Body of pancreas (tissue), 4 donors: ENCODE data around the gene HES5. TPM values are rescaled to one million over a fixed set of nuclear protein-coding genes. Genes with fewer than 3 reads are reported as not detected.

Experiments used
- ATAC-seq: fragments of 150-250 bp; one replicate; pipeline ENCODE4 v1.9.1; 2016
- DNase-seq, 4 donors: peaks; one replicate each; pipeline ENCODE4 v3.0.0-alpha.2; 2019
- H3K27ac ChIP-seq, 4 donors: fragments of 200-600 bp; sonication (generic); 1 replicate in 3 of 4; 2 replicates in 1 of 4; pipeline versions ENCODE4 v1.5.1 to v1.6.1; 2016 to 2019; ENCODE audit warnings: mild to moderate bottlenecking in 1 of 4, mixed read lengths in 1 of 4, moderate library complexity in 1 of 4
- H3K27me3 ChIP-seq, 2 donors: fragments of 200-600 bp; sonication (generic); one replicate each; pipeline ENCODE4 v1.6.0; 2016; ENCODE audit warnings: mild to moderate bottlenecking in 1 of 2
- H3K36me3 ChIP-seq, 2 donors: fragments of 200-600 bp; sonication (generic); replicated peaks in 1 of 2; 2 replicates each; pipeline ENCODE4 v1.5.1; 2016; ENCODE audit warnings: low read depth in 2 of 2; ENCODE audit not compliant: insufficient read depth in 1 of 2
- H3K4me1 ChIP-seq: fragments of 200-600 bp; sonication (generic); one replicate; pipeline ENCODE4 v1.6.0; 2016
- H3K4me3 ChIP-seq, 2 donors: fragments of 200-600 bp; sonication (generic); 1 replicate in 1 of 2; 2 replicates in 1 of 2; pipeline ENCODE4 v1.5.1; 2016 to 2019
- H3K9me3 ChIP-seq, 3 donors: fragments of 200-600 bp; sonication (generic); 1 replicate in 2 of 3; 2 replicates in 1 of 3; pipeline ENCODE4 v1.5.1; 2016
- POLR2A ChIP-seq, 3 donors: fragments of 450-650 bp; IDR thresholded peaks; one replicate each; pipeline ENCODE4 v1.6.1; 2016; ENCODE audit warnings: antibody characterized with exemption in 3 of 3, mild to moderate bottlenecking in 2 of 3
- WGBS, 2 donors: methylation state at CpG; one replicate each; pipeline ENCODE4 v1.1.5; 2017; 5-methylcytosine and 5-hydroxymethylcytosine counted together
- intact Hi-C: fragments of 100-400 bp; cut with DNase I; formaldehyde crosslinking; loops from one replicate; pipeline ENCODE4 v1.15.1; 2023
- total RNA-seq, 2 donors: library from RNA; depleted of rRNA; stranded (reverse); fragments of >200 nt; gene quantifications; one replicate each; pipeline ENCODE4 v1.1.0, GENCODE V29; 2016
- TF ChIP-seq, protein P1 (sequence below), 7 experiments: fragments of 450-650 bp in 4 of 7; fragments of 200-600 bp in 3 of 7; sonication (generic) in 3 of 7; IDR thresholded peaks; one replicate each; pipeline ENCODE4 v1.5.1; 2016 to 2019; ENCODE audit warnings: antibody characterized with exemption in 7 of 7

HES5 gene
- total RNA-seq, 2 donors from 2014 or later = not detected

DNA sequence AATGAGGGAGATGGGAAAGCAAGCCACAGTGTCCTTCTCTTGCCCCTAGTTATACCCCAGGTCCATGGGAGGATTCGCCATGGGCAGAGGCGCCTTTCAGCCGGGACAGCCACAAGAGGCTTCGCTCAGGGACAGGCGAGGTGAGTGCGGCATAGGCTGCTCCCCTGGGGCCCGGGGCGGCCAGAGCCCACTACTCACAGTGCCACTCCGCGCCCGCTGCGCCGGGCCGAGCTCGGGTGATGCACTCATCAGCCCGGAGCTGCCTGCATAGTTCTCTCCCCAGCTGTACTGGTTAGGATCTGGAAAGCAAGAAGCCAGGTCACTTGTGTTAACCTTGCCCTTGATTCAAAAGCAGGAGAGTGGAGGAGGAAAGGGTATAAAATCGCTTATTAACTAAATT is 12.1 kb downstream of the HES5 start:
- H3K36me3 ChIP-seq = peaks cover 29 to 50% of the 10 kb centered on the region in 2 donors
- no peaks in the 10 kb centered on the region for H3K27me3 ChIP-seq
- H3K4me3 ChIP-seq = no peak overlapping the region
- ATAC-seq (no peak), DNase-seq (no peak)
- TF ChIP-seq POLR2A (IDR thresholded peaks at IDR 0.05) = no peak
- TF ChIP-seq, protein P1, sequence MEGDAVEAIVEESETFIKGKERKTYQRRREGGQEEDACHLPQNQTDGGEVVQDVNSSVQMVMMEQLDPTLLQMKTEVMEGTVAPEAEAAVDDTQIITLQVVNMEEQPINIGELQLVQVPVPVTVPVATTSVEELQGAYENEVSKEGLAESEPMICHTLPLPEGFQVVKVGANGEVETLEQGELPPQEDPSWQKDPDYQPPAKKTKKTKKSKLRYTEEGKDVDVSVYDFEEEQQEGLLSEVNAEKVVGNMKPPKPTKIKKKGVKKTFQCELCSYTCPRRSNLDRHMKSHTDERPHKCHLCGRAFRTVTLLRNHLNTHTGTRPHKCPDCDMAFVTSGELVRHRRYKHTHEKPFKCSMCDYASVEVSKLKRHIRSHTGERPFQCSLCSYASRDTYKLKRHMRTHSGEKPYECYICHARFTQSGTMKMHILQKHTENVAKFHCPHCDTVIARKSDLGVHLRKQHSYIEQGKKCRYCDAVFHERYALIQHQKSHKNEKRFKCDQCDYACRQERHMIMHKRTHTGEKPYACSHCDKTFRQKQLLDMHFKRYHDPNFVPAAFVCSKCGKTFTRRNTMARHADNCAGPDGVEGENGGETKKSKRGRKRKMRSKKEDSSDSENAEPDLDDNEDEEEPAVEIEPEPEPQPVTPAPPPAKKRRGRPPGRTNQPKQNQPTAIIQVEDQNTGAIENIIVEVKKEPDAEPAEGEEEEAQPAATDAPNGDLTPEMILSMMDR (IDR thresholded peaks at IDR 0.05) = no peak
- H3K4me1 ChIP-seq = peaks cover under 1% of the 10 kb centered on the region
- intact Hi-C loops = no loop called here
- 73 to 94% methylated on average over 3 to 17 of the region's 17 CpGs for WGBS, 2 donors
- no peak overlapping the region for H3K27ac ChIP-seq
- H3K9me3 ChIP-seq = no peaks in the 10 kb centered on the region

DNA sequence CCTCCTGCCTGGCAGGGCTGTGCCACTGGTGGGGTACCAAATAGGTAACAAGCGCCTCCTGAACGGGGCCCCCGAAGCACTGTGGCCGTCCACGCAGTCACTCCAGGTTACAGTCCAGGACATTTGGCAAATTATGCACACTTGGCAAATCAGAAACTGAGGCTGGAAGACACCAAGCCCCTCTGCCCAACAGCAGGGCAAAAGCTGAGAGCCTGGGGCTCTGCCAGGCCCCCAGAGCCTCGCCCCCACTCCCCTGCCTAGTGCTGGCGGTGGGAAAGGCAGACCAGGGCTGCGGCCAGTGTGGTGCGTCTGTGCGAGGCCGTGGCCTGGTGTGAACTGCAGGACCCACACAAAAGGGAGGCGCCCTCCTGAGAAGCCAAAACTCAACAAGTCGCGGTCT is 13.1 kb downstream of the HES5 start:
- intact Hi-C loops = no loop called here
- WGBS, 2 donors = 90 to 95% methylated on average over 13 to 14 of the region's 14 CpGs
- H3K4me3 ChIP-seq = no peak overlapping the region
- H3K27me3 ChIP-seq = no peaks in the 10 kb centered on the region
- TF ChIP-seq, protein P1 (IDR thresholded peaks at IDR 0.05) = no peak
- no peak for TF ChIP-seq POLR2A (IDR thresholded peaks at IDR 0.05)
- DNase-seq (no peak), ATAC-seq (no peak)
- no peaks in the 10 kb centered on the region for H3K4me1 ChIP-seq
- no peaks in the 10 kb centered on the region for H3K9me3 ChIP-seq
- no peak overlapping the region for H3K27ac ChIP-seq
- peaks cover 34 to 52% of the 10 kb centered on the region in 2 donors for H3K36me3 ChIP-seq

DNA sequence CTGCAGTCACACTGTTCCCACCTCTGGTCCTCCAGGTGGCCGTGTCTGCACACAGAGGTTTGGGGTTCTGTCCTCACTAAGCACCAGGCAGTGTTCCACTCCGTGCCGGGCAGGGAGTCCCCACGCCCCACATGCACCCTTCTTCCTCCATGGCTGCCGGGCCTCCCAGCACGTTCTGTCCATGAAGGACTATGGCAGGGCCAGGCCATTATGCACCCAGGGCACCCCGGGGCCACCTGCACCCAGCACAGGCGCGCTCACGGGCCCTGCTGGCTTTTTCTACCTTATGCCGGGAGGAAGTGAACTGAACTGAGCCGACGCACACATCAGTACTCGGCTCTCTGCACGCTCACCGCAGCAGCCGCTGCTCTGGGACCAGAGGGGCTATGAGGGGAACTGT is 13.9 kb downstream of the HES5 start:
- no peak overlapping the region for H3K27ac ChIP-seq
- 91 to 98% methylated on average over 10 to 17 of the region's 17 CpGs for WGBS, 2 donors
- no peaks in the 10 kb centered on the region for H3K9me3 ChIP-seq
- no peaks in the 10 kb centered on the region for H3K4me1 ChIP-seq
- TF ChIP-seq, protein P1 (IDR thresholded peaks at IDR 0.05) = no peak
- TF ChIP-seq POLR2A (IDR thresholded peaks at IDR 0.05) = no peak
- intact Hi-C loops = no loop called here
- H3K36me3 ChIP-seq = peaks cover 34 to 57% of the 10 kb centered on the region in 2 donors
- DNase-seq (no peak), ATAC-seq (no peak)
- no peaks in the 10 kb centered on the region for H3K27me3 ChIP-seq
- no peak overlapping the region for H3K4me3 ChIP-seq

DNA sequence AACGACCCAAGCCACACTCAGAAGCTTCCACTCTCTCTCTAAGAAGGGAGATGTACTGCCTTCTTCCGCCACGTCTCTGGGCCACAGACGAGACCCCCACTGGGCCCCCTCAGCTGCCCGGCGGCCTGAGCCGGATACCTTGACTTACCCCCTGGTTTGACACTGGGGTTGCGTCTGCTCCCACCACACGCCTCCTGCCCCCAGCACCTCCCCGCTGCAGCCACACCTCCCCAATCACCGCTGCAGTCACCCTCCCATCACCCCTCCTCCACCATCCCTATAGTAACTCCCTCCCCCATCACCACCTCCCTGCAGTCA is 14.3 kb downstream of the HES5 start:
- WGBS, 2 donors = 94 to 95% methylated on average over 11 of the region's 11 CpGs

More for the DNA sequence above, 14.3 kb downstream of the HES5 start:
- intact Hi-C loops = no loop called here
- Histone ChIP-seq H3K9me3 (no peaks in the 10 kb centered on the region), H3K27ac (no peak overlapping the region), H3K36me3 (peaks cover 36 to 59% of the 10 kb centered on the region in 2 donors), H3K4me1 (no peaks in the 10 kb centered on the region), H3K4me3 (no peak overlapping the region), H3K27me3 (no peaks in the 10 kb centered on the region)
- TF ChIP-seq POLR2A (IDR thresholded peaks at IDR 0.05) = no peak
- TF ChIP-seq, protein P1 (IDR thresholded peaks at IDR 0.05) = no peak
- DNase-seq = no peak
- ATAC-seq = no peak
